Left colon (tissue), 2 donors: ENCODE results near the gene JDP2. TPM values are rescaled to one million over a fixed set of nuclear protein-coding genes. Genes with fewer than 3 reads are reported as not detected.

Experiments
- ATAC-seq: fragments of 200-7000 bp; cut with Tn5 transposase; one replicate; pipeline ENCODE4 v1.9.1; 2020; ENCODE audit warnings: mild to moderate bottlenecking, moderate library complexity
- DNase-seq, 2 donors: peaks; one replicate each; pipeline ENCODE4 v3.0.0-alpha.2; 2020
- intact Hi-C, 2 donors: fragments of 100-400 bp; cut with DNase I in 1 of 2; cut with micrococcal nuclease in 1 of 2; formaldehyde crosslinking; loops; one replicate each; pipeline versions ENCODE4 v1.11.2 to v1.14.0; 2022; cut with DNase I, micrococcal nuclease
- total RNA-seq, 2 donors: library from RNA; stranded (reverse); fragmentation: NEBNext Ultra II Directional; extraction: Animal tissue kit (Norgen Biotek cat#: 25700); gene quantifications; one replicate each; pipeline ENCODE4 v1.2.1, GENCODE V29; 2021
- donor health status: DM: no; HTN: no; CAD: no.
- donor health status: DM: yes; HTN: yes; CAD: no.

The JDP2 gene
- total RNA-seq, 2 donors from 2014 or later, result 29.5 to 40.1 TPM

- DNase-seq (no peak), ATAC-seq (no peak)
- intact Hi-C loops, result no loop called here
Observed at GRCh38 chr14:75433631-75434071, 5.8 kb downstream of the JDP2 start.

DNA sequence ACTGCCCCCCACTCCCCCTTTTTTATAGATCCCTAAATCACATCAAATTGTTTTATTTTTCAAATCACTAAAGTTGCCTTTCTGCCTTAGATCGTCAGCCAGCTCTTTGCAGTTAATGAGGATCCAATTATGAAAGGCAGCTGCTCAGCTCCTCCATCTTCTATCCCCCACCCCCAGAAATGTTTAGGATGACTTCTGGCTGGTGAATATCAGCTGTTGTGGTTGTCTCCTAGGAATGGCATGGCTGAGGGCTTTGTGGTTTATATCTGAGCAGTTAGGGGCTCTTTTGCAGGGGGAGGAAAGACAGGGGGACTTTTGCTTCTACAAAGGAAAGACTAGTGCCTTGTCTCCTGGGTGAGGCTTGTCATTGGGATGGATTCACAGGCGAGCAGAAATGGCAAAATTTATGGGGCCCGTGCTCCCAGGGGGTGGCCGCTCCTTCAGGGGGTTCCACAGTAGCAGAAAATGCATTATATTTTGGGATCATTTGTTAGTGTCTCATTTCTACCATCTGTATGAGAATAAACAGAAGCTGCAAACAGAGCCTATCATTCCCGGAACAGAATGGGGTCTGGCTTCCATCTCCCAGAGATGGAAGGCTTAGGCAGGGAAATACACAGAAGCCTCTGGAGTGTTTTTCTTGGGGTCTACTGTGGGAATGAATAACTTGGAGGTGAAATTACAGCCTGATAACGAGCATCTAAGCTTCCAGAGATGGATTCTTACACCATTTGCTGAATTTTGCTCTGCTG is 6.5 kb downstream of the JDP2 start:
- DNase-seq (no peak), ATAC-seq (no peak)
- intact Hi-C loops, result no loop called here

- ATAC-seq, result no peak
- intact Hi-C loops, result no loop called here
Observed at GRCh38 chr14:75434890-75435248, 7.0 kb downstream of the JDP2 start.

GRCh38 chr14:75435473-75435872 is 7.7 kb downstream of the JDP2 start:
- intact Hi-C loops, result no loop called here
- DNase-seq (no peak), ATAC-seq (no peak)

More at GRCh38 chr14:75434890-75435248, 7.0 kb downstream of the JDP2 start:
- no peak for DNase-seq

DNA sequence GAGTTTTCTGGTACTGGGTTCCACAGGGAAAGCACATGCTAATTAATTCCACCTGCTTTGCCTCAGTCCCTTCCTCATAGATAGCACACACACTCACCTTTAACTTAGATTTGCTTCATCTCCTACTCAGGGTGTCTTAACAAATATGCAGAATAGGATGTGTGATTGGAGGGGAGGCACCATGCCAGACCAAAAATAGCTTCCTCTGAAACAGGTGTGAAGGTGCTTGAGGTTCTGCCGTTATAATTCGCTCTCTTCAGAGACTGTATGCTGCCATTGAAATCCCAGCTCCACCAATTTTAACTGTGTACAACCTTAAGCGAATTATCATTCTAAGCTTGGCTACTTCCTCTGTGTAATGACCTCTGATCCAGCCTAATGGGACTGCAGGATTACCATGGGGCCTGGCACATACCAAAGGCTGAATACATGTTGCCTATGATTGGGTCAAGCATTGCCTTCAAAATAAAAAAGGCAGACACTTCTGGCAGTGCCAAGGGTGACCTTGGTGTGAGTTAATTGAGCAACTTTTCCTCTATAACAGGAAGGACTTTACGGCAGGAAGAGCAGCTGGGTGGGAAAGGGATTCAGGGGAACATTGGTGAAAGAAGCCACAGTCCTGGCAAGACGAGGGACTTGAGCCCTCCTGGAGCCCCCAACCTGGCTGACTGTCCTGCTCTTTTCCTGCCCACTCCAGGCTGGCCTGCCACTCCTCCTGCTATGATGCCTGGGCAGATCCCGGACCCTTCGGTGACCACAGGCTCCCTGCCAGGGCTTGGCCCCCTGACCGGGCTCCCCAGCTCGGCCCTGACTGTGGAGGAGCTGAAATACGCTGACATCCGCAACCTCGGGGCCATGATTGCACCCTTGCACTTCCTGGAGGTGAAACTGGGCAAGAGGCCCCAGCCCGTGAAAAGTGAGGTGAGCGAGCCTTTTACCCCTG is 9.7 kb downstream of the JDP2 start:
- DNase-seq, result no peak
- peak; percentile 21 for ATAC-seq
- intact Hi-C loops, result no loop called here

DNA sequence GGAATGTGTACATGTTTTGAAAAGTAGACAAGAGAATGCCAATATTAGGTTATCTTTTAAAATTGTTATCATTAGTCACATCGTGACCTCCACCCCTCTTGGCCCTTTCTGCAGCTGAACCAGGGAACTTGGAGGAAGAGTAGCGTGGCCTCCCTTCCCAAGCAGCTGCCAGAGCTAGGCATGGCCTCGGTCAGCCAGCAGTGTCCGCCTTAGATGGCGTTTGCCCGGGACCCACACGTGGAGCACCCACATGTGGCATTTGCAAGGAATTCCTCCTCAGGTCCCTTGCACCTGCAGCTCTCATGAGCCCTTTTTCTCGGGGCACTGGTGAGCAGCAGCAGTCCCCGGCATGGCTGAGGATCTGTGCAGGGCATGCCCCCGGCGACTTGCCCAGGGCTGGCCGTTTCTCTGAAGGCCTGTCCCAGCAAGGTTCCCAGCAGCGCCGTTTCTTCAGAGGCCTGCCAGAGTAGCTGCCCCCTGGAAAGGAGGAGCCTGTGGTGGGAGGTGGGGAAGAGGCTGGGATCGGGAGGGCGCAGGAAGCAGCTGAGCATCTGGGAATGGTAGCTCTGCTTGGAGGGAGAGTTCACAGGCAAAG is 10.8 kb downstream of the JDP2 start:
- ATAC-seq, result no peak
- intact Hi-C loops, result no loop called here
- no peak for DNase-seq

- no peak for ATAC-seq
- DNase-seq, result no peak
- intact Hi-C loops, result no loop called here
Observed at GRCh38 chr14:75439989-75440388, 12.2 kb downstream of the JDP2 start.

DNA sequence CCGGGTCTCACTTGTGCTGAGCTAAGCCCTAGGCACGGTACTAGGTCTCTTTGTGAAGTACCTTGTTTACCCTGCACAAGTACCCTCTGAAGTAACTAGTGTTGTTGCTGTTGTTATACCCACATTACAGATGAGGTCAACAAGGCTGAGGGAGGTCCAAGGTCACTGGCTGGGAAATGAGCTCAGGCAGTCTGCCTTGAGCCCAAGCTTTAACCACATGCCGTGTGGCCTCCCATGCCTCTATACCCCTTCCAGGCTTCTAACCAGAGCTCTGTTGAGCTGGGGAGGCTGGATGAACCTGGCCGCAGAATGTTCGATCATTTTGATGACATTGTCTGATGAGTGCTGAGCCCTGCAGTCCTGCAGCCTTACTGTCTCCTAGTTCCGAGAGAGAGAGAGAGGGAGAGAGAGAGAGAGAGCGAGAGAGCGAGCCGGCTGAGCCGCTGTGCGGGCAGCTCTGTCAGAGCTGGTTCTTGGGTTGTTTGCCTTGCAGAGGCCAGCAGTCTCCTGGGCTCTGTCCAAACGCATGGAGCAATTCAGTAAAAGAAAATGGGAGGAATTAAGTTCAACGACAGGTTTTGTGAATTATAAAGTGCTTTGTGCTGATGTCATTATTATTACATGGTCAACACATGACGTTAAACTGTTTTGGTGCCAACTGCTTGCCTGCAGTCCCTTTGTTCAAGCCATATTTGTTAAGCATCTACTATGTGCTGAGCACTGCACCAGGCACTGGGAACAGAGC is 13.1 kb downstream of the JDP2 start:
- ATAC-seq (peak; percentile 13), DNase-seq (peak in 1 of 2 donors; percentile 58)
- intact Hi-C loops, result no loop called here

DNA sequence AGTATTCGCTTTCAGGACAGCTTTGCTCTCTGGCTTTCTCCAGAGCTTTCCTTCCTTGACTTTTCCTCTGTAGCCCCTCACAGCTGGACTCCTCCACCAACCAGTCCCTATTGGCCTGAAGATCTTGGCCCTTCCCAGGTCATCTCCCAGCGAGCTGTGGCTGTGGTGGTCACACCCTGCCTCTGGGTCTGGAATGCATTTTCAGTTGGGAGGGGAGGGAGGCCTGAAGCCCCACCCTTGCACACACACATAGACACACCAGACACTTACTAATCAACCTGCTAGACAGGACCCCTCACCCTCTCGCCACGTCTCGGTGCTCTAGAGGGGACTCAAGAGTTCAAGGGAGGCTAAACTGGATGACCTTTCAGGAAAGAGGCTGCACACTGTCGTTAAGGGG is 13.9 kb downstream of the JDP2 start:
- no peak for DNase-seq
- intact Hi-C loops, result no loop called here
- no peak for ATAC-seq

DNA sequence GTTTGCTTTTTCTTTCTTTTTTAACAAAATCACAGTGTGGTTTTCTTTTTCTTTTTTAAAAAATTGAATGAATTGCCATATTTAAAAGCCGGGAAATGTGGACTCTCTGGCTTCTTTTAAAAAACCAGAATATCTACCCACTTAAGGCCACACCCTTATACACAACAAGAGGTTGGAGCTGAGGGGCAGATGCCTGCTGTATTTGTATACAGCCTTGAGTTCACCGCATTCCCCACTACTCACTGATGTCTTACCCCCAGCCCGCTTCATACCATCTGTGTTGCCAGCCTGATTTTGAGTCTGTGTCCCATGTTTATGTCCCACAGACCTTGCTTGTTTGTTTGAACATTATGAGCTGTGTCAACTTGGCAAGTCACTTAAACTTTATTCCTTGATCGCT is 14.3 kb downstream of the JDP2 start:
- DNase-seq (no peak), ATAC-seq (no peak)
- intact Hi-C loops, result no loop called here

DNA sequence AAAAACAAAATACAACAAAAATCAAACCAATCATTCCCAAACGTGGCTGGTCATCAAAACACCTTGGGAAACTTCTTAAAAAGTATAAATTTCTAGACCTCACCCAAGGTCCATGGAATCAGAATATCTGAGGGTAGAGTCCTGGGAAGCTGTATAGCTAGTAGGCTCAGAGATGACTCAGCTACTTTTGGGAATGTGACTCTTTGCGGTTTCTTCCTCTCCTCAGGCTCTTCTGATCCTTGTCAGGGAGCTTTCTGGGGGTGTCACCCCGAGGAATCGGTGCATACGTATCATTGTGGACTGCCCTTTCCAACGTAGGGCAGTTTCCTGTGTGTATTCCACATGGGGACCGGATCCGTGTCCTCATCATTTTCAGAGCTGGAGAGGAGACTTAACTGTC is 14.8 kb downstream of the JDP2 start:
- intact Hi-C loops, result no loop called here
- ATAC-seq, result no peak
- DNase-seq, result no peak

DNA sequence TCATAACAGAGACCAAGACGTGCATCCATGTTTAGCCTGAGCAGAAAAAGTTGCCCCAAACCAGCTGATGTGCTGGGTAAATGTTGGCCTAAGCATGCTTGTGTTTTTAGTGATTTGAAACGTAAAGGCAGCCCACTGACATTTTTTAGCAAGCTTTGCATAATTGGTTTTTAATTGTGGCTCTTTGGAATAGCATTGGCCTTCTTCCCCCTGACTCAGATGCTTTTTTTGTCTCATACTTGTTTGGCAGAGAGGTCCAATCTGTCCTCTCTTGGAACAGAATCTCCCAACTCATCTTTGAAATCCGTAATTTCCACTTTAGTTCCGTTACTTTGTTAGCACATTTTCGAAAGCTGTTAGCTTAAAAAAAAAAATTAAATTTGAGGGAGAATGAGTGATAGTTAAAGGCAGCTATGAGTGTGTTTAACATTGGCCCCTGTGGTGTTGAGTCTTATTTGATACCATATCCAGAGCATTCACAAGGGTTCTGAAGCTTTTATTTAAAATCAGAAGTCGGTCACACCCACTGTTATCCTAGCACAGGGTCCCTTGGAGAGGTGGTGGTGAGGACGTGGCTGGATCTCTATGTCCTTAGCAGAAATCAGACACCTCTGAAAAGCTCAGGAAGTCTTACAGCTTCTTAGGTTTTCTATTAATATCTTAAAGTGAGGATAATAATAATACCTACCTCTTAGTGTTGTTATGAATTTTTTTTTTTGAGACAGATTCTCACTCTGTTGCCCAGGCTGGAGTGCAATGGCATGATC is 15.6 kb downstream of the JDP2 start:
- intact Hi-C loops, result no loop called here
- DNase-seq, result no peak
- no peak for ATAC-seq

DNA sequence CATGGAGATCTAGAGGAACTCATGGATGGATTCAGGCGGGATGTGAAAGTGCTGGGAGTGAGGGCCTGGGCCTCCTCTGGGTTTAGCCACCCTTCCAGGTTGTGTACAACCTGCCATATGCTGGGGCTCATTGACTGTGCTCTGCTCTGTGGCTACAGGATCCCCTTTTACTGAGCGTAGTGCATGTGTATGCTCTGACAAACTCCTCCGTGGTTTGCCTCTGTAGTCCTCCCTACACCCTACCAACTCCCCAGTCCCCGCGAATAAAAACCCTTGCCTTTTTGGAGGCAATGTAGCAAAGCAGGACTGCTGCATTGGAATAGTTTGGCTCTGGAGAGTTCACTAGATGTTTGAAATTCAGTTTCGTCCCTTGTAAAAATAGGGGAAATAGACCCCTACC is 17.4 kb downstream of the JDP2 start:
- DNase-seq, result no peak
- intact Hi-C loops, result no loop called here

GRCh38 chr14:75445963-75446362 is 18.1 kb downstream of the JDP2 start:
- intact Hi-C loops, result no loop called here
- ATAC-seq (no peak), DNase-seq (no peak)

More for the DNA sequence above, 17.4 kb downstream of the JDP2 start:
- no peak for ATAC-seq

DNA sequence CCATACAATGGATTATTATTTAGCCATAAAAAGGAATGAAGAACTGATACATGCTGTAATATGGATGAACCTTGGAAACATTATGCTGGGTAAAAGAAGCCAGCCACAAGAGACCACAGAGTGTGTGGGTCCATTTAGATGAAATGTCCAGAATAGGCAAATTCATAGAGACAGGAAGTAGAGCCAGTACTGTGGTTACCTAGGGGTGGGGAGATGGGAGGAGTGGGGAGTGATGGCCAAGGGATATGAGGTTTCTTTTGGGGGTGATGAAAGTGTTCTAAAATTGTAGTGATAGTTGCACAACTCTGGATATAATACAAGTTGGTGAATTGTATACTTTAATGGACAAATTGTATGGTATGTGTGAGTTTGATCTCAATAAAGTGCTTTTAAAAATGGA is 18.6 kb downstream of the JDP2 start:
- intact Hi-C loops, result no loop called here
- DNase-seq (no peak), ATAC-seq (no peak)

GRCh38 chr14:75448209-75448608 is 20.4 kb downstream of the JDP2 start:
- ATAC-seq (no peak), DNase-seq (no peak)
- intact Hi-C loops, result no loop called here

DNA sequence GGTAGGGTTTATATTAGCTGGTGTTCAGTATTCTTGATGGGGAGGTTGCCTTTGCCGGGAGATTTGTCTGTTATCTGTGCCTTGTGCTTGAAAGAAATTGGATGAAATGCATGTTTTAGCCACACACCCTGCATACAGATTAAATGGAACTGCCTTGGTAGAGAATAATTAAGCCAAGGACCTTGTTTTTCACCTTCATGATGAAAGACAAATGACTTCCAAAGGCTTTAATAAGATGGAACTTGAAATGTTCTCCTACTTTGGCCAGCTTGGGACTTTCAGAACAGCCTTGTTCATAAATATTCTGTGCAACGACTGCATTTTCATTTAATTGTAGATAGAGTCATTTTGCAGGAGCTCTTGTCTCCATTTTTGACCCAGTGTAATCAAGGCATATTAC is 21.2 kb downstream of the JDP2 start:
- intact Hi-C loops, result no loop called here
- DNase-seq, result no peak
- ATAC-seq, result no peak

DNA sequence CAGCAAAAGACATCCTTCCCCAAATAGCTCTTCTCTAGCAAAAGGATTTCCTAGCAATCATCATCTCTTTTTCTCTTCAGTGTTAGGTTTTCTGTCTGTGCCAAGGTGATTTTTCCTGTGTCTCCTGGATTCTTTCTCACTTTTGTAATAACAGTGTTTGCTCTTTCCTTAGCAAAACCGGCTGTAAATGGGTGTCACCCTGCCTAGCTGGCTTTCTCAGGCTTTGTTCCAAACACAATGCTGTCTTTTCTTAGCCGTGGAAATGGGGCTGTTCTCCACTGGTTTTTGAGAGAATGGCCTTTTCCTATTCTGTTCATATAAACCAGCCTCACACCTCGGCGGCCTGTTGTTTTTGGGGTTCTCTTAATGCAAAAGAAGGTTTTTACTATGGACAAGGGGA is 21.9 kb downstream of the JDP2 start:
- DNase-seq (no peak), ATAC-seq (peak; percentile 61)
- intact Hi-C loops, result no loop called here
